ENCODE results near the gene HELB.

The HELB gene

DNA sequence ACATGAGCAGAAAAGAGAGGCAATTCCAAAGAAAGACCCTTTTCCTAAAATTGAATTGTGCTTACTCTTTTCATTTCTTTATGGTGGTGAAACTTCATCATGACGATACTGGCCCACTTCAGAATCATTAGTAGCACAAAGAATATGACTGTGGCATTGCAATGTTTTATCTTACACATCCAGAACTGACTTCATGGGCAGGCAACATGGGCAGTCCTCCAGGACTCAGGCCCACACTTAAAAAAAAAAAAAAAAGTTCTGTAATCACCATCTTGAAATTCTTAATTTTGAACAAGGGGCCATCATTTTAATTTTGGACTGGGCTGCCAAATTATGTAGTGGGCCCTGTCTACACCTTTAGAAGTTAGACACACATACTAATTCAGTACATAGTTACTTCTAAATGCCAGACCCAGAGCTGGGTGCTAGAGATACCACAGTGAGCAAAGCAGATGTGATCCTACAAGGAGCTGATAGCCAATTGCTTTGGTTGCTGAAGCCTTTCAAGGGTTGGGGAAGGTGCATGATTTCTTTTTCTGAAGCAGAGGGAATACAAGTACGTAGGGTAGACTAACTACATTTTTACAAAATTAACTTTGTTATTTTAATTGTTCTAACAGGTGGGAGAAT is 35.2 kb downstream of the HELB start:
- Histone ChIP-seq H4K20me1 (ENCODE audit: insufficient read depth, low read length) (no peaks in the 10 kb centered on the region), H3K36me3 (replicated peaks; ENCODE audit: low read depth, low read length) (peaks cover 11% of the 10 kb centered on the region), H2AFZ (ENCODE audit: low read depth, low read length) (no peak overlapping the region), H3K79me2 (ENCODE audit: low read length) (no peaks in the 10 kb centered on the region), H3K9ac (ENCODE audit: low read length) (no peak overlapping the region), H3K27me3 (ENCODE audit: low read depth, low read length) (no peaks in the 10 kb centered on the region), H3K4me3 (ENCODE audit: low read length) (no peak overlapping the region), H3K9me3 (ENCODE audit: insufficient read depth, low read length) (no peaks in the 10 kb centered on the region), H3K4me2 (ENCODE audit: low read length) (no peak overlapping the region), H3K27ac (ENCODE audit: low read length) (no peak overlapping the region), H3K4me1 (ENCODE audit: low read length) (no peaks in the 10 kb centered on the region)
- TF ChIP-seq EZH2phosphoT487 (IDR thresholded peaks at IDR 0.05; ENCODE audit: low read depth), result no peak
- TF ChIP-seq, protein P1, sequence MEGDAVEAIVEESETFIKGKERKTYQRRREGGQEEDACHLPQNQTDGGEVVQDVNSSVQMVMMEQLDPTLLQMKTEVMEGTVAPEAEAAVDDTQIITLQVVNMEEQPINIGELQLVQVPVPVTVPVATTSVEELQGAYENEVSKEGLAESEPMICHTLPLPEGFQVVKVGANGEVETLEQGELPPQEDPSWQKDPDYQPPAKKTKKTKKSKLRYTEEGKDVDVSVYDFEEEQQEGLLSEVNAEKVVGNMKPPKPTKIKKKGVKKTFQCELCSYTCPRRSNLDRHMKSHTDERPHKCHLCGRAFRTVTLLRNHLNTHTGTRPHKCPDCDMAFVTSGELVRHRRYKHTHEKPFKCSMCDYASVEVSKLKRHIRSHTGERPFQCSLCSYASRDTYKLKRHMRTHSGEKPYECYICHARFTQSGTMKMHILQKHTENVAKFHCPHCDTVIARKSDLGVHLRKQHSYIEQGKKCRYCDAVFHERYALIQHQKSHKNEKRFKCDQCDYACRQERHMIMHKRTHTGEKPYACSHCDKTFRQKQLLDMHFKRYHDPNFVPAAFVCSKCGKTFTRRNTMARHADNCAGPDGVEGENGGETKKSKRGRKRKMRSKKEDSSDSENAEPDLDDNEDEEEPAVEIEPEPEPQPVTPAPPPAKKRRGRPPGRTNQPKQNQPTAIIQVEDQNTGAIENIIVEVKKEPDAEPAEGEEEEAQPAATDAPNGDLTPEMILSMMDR (IDR thresholded peaks at IDR 0.05; ENCODE audit: low read depth, low read length), result no peak

DNA sequence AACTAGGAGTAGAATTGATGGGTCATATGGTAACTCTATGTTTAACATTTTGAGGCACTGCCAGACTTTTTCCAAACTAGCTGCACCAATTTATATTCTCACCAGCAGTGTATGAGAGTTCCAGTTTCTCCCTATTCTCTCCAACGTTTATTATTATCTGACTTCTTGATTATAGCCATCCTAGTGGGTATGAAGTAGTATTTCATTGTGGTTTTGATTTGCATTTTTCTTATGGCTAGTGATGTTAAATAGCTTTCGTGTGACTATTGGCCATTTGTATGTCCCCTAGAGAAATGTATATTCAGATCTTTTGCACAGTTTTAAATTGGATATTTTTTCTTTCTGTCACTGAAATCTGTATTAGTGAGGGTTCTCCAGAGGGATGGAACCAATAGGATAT is 37.8 kb downstream of the HELB start:
- no peak for TF ChIP-seq EZH2phosphoT487 (IDR thresholded peaks at IDR 0.05; ENCODE audit: low read depth)
- TF ChIP-seq, protein P1 (IDR thresholded peaks at IDR 0.05; ENCODE audit: low read depth, low read length), result no peak
- Histone ChIP-seq H3K4me2 (ENCODE audit: low read length) (no peak overlapping the region), H3K4me1 (ENCODE audit: low read length) (no peaks in the 10 kb centered on the region), H3K36me3 (replicated peaks; ENCODE audit: low read depth, low read length) (peaks cover 11% of the 10 kb centered on the region), H3K27me3 (ENCODE audit: low read depth, low read length) (no peaks in the 10 kb centered on the region), H3K79me2 (ENCODE audit: low read length) (no peaks in the 10 kb centered on the region), H4K20me1 (ENCODE audit: insufficient read depth, low read length) (no peaks in the 10 kb centered on the region), H3K9me3 (ENCODE audit: insufficient read depth, low read length) (no peaks in the 10 kb centered on the region), H3K27ac (ENCODE audit: low read length) (no peak overlapping the region), H2AFZ (ENCODE audit: low read depth, low read length) (no peak overlapping the region), H3K9ac (ENCODE audit: low read length) (no peak overlapping the region), H3K4me3 (ENCODE audit: low read length) (no peak overlapping the region)

DNA sequence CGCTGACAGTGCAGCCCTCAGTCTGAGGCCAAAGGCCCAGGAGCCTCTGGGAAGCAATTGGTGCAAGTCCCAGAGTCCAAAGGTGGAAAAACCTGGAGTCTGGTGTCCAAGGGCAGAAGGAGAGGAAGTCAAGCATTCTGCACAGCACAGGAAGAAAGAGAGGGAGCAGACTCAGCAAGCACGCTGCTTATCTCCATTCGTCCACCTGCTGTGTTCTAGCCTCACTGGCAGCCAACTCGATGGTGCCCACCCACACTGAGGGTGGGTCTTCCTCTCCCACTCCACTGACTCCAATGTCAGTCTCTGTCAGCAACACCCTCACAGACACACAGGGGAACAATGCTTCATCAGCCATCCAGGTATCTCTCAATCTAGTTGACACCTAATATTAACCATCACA is 38.8 kb downstream of the HELB start:
- Histone ChIP-seq H3K36me3 (replicated peaks; ENCODE audit: low read depth, low read length) (peaks cover 11% of the 10 kb centered on the region), H4K20me1 (ENCODE audit: insufficient read depth, low read length) (no peaks in the 10 kb centered on the region), H3K4me3 (ENCODE audit: low read length) (no peak overlapping the region), H3K27ac (ENCODE audit: low read length) (no peak overlapping the region), H3K4me1 (ENCODE audit: low read length) (no peaks in the 10 kb centered on the region), H3K79me2 (ENCODE audit: low read length) (no peaks in the 10 kb centered on the region), H3K4me2 (ENCODE audit: low read length) (no peak overlapping the region), H3K27me3 (ENCODE audit: low read depth, low read length) (no peaks in the 10 kb centered on the region), H2AFZ (ENCODE audit: low read depth, low read length) (no peak overlapping the region), H3K9me3 (ENCODE audit: insufficient read depth, low read length) (no peaks in the 10 kb centered on the region), H3K9ac (ENCODE audit: low read length) (no peak overlapping the region)
- no peak for TF ChIP-seq EZH2phosphoT487 (IDR thresholded peaks at IDR 0.05; ENCODE audit: low read depth)
- TF ChIP-seq, protein P1 (IDR thresholded peaks at IDR 0.05; ENCODE audit: low read depth, low read length), result no peak

DNA sequence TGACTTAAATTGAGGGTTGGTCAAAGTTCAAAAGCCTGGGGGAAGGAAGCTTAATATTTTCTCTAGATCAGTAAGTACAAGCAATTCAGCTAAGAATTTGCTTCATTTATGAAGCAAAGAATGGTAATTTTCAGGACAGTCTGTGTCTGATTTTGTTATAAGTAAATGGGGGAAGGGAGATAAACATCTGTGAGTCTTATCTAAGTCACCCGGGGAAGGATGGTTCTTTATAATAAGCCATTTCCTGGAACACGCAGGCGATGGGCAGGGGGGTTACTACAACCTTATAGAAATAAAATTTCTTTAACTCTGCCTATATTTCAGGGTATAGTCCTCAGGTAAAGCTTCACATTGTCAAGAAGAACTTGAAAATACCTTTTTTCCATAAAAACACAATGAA is 42.9 kb downstream of the HELB start:
- Histone ChIP-seq H3K9me3 (ENCODE audit: insufficient read depth, low read length) (no peaks in the 10 kb centered on the region), H3K27me3 (ENCODE audit: low read depth, low read length) (no peaks in the 10 kb centered on the region), H3K9ac (ENCODE audit: low read length) (no peak overlapping the region), H3K4me3 (ENCODE audit: low read length) (no peak overlapping the region), H3K36me3 (replicated peaks; ENCODE audit: low read depth, low read length) (peaks cover 8% of the 10 kb centered on the region), H3K27ac (ENCODE audit: low read length) (no peak overlapping the region), H3K4me2 (ENCODE audit: low read length) (no peak overlapping the region), H3K79me2 (ENCODE audit: low read length) (no peaks in the 10 kb centered on the region), H2AFZ (ENCODE audit: low read depth, low read length) (no peak overlapping the region), H3K4me1 (ENCODE audit: low read length) (no peaks in the 10 kb centered on the region), H4K20me1 (ENCODE audit: insufficient read depth, low read length) (no peaks in the 10 kb centered on the region)
- no peak for TF ChIP-seq EZH2phosphoT487 (IDR thresholded peaks at IDR 0.05; ENCODE audit: low read depth)
- TF ChIP-seq, protein P1 (IDR thresholded peaks at IDR 0.05; ENCODE audit: low read depth, low read length), result no peak

Measured in OCI-LY3 (cell line).